Bronchial epithelial cell (primary cell): ENCODE results near the gene TSPAN19. TPM values are rescaled to one million over a fixed set of nuclear protein-coding genes. Genes with fewer than 3 reads are reported as not detected.

Experiments
- DNase-seq: peaks from one replicate; pipeline ENCODE4 v3.0.0-alpha.2; 2010; ENCODE audit warnings: low read depth
- FAIRE-seq: peaks from 2 replicates; lab custom pipeline; 2011; peaks lifted over from hg19 to GRCh38; lab: Jason Lieb, UNC
- H3K27me3 ChIP-seq: 2 replicates; pipeline ENCODE4 v1.5.1; 2011; ENCODE audit warnings: low read length; ENCODE audit not compliant: control insufficient read depth, insufficient read depth
- H3K36me3 ChIP-seq: 2 replicates; pipeline ENCODE4 v1.5.1; 2011; ENCODE audit warnings: low read length; ENCODE audit not compliant: control insufficient read depth, insufficient read depth
- H3K4me3 ChIP-seq: 2 replicates; pipeline ENCODE4 v1.5.1; 2011; ENCODE audit warnings: mild to moderate bottlenecking, low read depth, low read length, control low read depth
- CTCF ChIP-seq: IDR thresholded peaks from 2 replicates; pipeline ENCODE4 v1.5.1; 2011; ENCODE audit warnings: mild to moderate bottlenecking, moderate library complexity, low read length, control low read depth, inconsistent platforms; ENCODE audit not compliant: insufficient read depth, severe bottlenecking
- total RNA-seq: library from RNA; depleted of rRNA; stranded (reverse); fragments of >200 nt; gene quantifications from 2 replicates; pipeline ENCODE4 v1.2.1, GENCODE V29; 2014

The TSPAN19 gene
- total RNA-seq, 1 donor from 2014 or later = under 0.01 TPM

- Histone ChIP-seq H3K27me3 (no peaks in the 10 kb centered on the region), H3K36me3 (no peaks in the 10 kb centered on the region), H3K4me3 (no peak overlapping the region)
- no peak for TF ChIP-seq CTCF
- no peak for FAIRE-seq
- no peak for DNase-seq
Observed at GRCh38 chr12:85000729-85001128, 35.3 kb downstream of the TSPAN19 start.

GRCh38 chr12:84998341-84998740 lies 37.7 kb downstream of the TSPAN19 start:
- FAIRE-seq (no peak), DNase-seq (no peak)
- Histone ChIP-seq H3K36me3 (no peaks in the 10 kb centered on the region), H3K27me3 (no peaks in the 10 kb centered on the region), H3K4me3 (no peak overlapping the region)
- no peak for TF ChIP-seq CTCF

- Histone ChIP-seq H3K4me3 (no peak overlapping the region), H3K36me3 (no peaks in the 10 kb centered on the region), H3K27me3 (no peaks in the 10 kb centered on the region)
- no peak for TF ChIP-seq CTCF
- no peak for FAIRE-seq
- no peak for DNase-seq
Observed at GRCh38 chr12:84996759-84997158, 39.3 kb downstream of the TSPAN19 start.

- TF ChIP-seq CTCF = no peak
Observed at GRCh38 chr12:84995641-84996040, 40.4 kb downstream of the TSPAN19 start.

GRCh38 chr12:84994426-84994825 lies 41.7 kb downstream of the TSPAN19 start:
- H3K27me3 ChIP-seq = no peaks in the 10 kb centered on the region
- TF ChIP-seq CTCF = no peak
- FAIRE-seq (no peak), DNase-seq (no peak)
- no peaks in the 10 kb centered on the region for H3K36me3 ChIP-seq
- no peak overlapping the region for H3K4me3 ChIP-seq

More at GRCh38 chr12:84995641-84996040, 40.4 kb downstream of the TSPAN19 start:
- Histone ChIP-seq H3K27me3 (no peaks in the 10 kb centered on the region), H3K36me3 (no peaks in the 10 kb centered on the region), H3K4me3 (no peak overlapping the region)
- DNase-seq (peak; percentile 58), FAIRE-seq (no peak)

GRCh38 chr12:84986586-84986985 lies 49.5 kb downstream of the TSPAN19 start:
- TF ChIP-seq CTCF = no peak
- DNase-seq (no peak), FAIRE-seq (no peak)
- no peaks in the 10 kb centered on the region for H3K27me3 ChIP-seq
- H3K36me3 ChIP-seq = no peaks in the 10 kb centered on the region
- H3K4me3 ChIP-seq = no peak overlapping the region
